K562 (cell line): ENCODE data around the gene ESPN. TPM values are rescaled to one million over a fixed set of nuclear protein-coding genes. Genes with fewer than 3 reads are reported as not detected.

ENCODE experiments used
- CC2D1A ChIP-seq: fragments of 450-650 bp; IDR thresholded peaks from 2 replicates; pipeline ENCODE4 v1.6.1; 2017; ENCODE audit warnings: mild to moderate bottlenecking
- E2F8 ChIP-seq: fragments of 450-650 bp; IDR thresholded peaks from 2 replicates; pipeline ENCODE4 v1.7.1; 2018; ENCODE audit warnings: mild to moderate bottlenecking, low read depth; ENCODE audit not compliant: partially characterized antibody
- HDGF ChIP-seq: fragments of 450-650 bp; IDR thresholded peaks from 2 replicates; pipeline ENCODE4 v1.6.1; 2016
- IRF9 ChIP-seq: fragments of 450-650 bp; IDR thresholded peaks from 2 replicates; pipeline ENCODE4 v1.6.1; 2016; ENCODE audit warnings: missing biosample characterization, missing genetic modification characterization
- RNF2 ChIP-seq: sonication (generic); IDR thresholded peaks from 2 replicates; pipeline ENCODE4 v1.6.1; 2016
- TFAP4 ChIP-seq: sonication (generic); formaldehyde crosslinking; IDR thresholded peaks from 2 replicates; pipeline ENCODE4 v1.8.0; 2022; ENCODE audit warnings: missing genetic modification reagents, mild to moderate bottlenecking, moderate library complexity, borderline replicate concordance
- ZBTB12 ChIP-seq: fragments of 250-450 bp; sonication (Bioruptor Pico); IDR thresholded peaks from 2 replicates; pipeline ENCODE4 v1.4.0; 2020
- ZMIZ1 ChIP-seq, 2 experiments: fragments of 150-350 bp in 1 of 2; IDR thresholded peaks; 2 replicates each; pipeline ENCODE4 v1.6.1; 2012 to 2016; ENCODE audit warnings: low read depth in 2 of 2, low read length in 2 of 2, mild to moderate bottlenecking in 1 of 2, moderate library complexity in 1 of 2
- ZNF324 ChIP-seq: fragments of 250-450 bp; sonication (Bioruptor Pico); IDR thresholded peaks from 2 replicates; pipeline ENCODE4 v1.4.0; 2020; ENCODE audit warnings: mild to moderate bottlenecking
- ZNF398 ChIP-seq: fragments of 250-450 bp; sonication (Bioruptor Pico); IDR thresholded peaks from 2 replicates; pipeline ENCODE4 v1.8.0; 2021; ENCODE audit warnings: moderate library complexity, mild to moderate bottlenecking, inconsistent platforms
- ZNF583 ChIP-seq: fragments of 250-450 bp; sonication (Bioruptor Pico); IDR thresholded peaks from 2 replicates; pipeline ENCODE4 v1.4.0; 2020
- polyA plus RNA-seq, 8 experiments: library from polyadenylated mRNA; depleted of rRNA in 4 of 8; stranded (reverse) in 5 of 8; unstranded in 3 of 8; fragments of >200 nt; fragmentation: Nextera tagmentation in 2 of 8; fragmentation: Illumina TruSeq in 1 of 8; extraction: Ambion mirVana in 2 of 8; extraction: Trizol in 1 of 8; gene quantifications; 2 replicates each; pipeline versions ENCODE4 v1.2.1 to v1.2.3, GENCODE V29; 2011 to 2014; ENCODE audit warnings: inconsistent platforms in 1 of 8, missing spikeins in 1 of 8
- total RNA-seq, 7 experiments: library from RNA; depleted of rRNA in 6 of 7; stranded (reverse); fragments of >200 nt in 6 of 7; fragmentation: Illumina TruSeq in 2 of 7; extraction: Trizol in 2 of 7; gene quantifications; 2 replicates each; pipeline versions ENCODE4 v1.2.1 to v1.2.3, GENCODE V29; 2011 to 2021; ENCODE audit warnings: low replicate concordance in 1 of 7

ESPN gene
- total and polyA plus RNA-seq, 9 of the 15 experiments (the other 6 are each of a cell fraction or from before 2014, with no cell fraction given): 0.07 to 1.2 (median 0.45) TPM; not detected in 3

GRCh38 chr1:6426277-6426971 lies 1.8 kb downstream of the ESPN start (continued):
- peak; percentile 56; the same call in 1 of the 2 replicates for TF ChIP-seq TFAP4 (CRISPR knock-in tag)
- no peak for TF ChIP-seq IRF9 (tag)
- TF ChIP-seq ZNF398 (CRISPR knock-in tag): no peak
- no peak for TF ChIP-seq ZNF324 (CRISPR knock-in tag)
- TF ChIP-seq HDGF: no peak
- TF ChIP-seq RNF2: no peak
- TF ChIP-seq CC2D1A: 0 out of 2 replicates have a peak, but pooled peaks have one; percentile 16
- no peak for TF ChIP-seq ZBTB12 (CRISPR knock-in tag)
- peak; percentile 14; the same call in 1 of the 2 replicates for TF ChIP-seq ZNF583
- TF ChIP-seq ZMIZ1 (IDR thresholded peaks at IDR 0.05; ENCODE audit: low read depth in 2 of 2, low read length in 2 of 2): no peak
- TF ChIP-seq E2F8: no peak
